Measurements from ENCODE around the gene PTCH2.

- no peak for TF ChIP-seq CTCF (IDR thresholded peaks at IDR 0.05; ENCODE audit: low read depth, low read length, poor library complexity, severe bottlenecking)
- no peak for TF ChIP-seq EZH2phosphoT487 (IDR thresholded peaks at IDR 0.05; ENCODE audit: borderline replicate concordance, low read length)
These were observed 8.3 kb upstream of the PTCH2 start for GRCh38 chr1:44851308-44851707.

All from DOHH2 (cell line).